Activated CD4-positive, alpha-beta T cell treated with anti-CD3 and anti-CD28 coated beads for 4 hours (primary cell): ENCODE measurements around the gene CA6.
"Not testable (repeated sequence)": the region's sequence is repeated elsewhere in the genome, so short reads cannot be mapped to it uniquely, and the experiment has no call there.

Source experiments
- DNase-seq, 2 donors: peaks; one replicate each; pipeline ENCODE4 v3.0.0-alpha.2; 2020

Gene CA6

DNA sequence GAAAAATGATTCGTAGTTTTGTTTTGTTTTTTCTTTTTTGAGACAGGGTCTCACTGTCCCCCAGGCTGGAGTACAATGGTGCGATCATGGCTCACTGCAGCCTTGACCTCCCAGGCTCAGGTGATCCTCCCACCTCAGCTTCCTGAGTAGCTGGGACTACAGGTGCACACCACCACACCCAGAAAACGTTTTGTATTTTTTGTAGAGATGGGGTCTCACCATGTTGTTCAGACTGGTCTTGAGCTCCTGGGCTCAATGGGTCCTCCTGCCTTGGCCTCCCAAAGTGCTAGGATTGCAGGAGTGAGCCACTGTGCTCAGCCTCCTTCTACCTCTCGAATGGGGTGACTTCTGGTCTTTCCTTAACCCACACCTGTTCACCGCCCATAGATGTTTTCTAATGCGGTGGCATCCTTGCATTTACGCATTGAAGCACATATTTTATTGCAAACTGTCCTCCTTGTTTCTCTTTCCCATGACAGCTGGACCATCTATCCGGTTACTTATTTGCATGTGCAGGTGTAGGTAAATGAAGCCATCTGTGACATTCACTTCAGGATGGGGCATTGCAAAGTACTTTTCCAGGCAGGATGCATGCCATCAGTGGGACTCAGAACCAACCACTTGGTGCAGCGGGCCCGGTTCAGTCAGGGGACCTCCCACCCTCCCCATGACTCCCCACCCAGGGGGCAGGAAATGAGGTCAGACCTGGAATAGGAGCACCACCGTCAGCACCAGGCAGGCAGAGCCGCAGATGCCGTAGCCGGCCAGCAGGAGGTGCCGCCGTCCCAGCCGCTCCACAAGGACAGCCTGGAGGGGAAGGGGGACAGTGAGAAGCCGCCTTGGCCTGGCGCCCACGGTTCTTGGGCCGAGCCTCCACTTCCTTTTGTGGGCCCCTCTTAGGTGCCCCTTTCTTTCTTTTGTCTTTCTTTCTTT lies 64.0 kb downstream of the CA6 start:
- DNase-seq: no peak

DNA sequence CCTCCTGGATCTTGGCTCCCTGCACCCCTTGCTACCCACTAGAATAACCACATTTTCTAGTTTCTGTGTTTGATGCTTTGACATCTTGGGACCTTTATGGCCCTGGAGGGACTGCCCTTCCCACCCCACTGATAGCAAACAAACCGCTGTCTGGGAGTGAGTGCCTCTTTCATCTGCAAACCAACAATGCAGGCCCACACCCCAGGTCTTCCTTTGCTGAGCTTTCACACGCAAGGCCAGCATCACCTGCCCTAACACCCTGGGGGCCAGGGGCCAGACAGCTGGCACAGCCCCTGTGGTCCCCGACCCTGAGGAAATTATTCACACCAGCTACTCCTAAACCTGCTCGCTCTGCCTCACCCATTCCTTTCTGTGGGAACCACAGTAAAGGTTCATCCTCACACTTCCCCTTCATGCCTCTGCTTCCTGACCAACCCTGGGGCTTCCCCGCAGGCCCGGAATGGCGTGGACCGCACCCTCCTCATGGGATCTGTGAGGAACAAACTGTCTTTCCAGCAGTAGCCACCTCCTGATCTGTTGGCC lies 65.2 kb downstream of the CA6 start:
- no peak for DNase-seq

DNA sequence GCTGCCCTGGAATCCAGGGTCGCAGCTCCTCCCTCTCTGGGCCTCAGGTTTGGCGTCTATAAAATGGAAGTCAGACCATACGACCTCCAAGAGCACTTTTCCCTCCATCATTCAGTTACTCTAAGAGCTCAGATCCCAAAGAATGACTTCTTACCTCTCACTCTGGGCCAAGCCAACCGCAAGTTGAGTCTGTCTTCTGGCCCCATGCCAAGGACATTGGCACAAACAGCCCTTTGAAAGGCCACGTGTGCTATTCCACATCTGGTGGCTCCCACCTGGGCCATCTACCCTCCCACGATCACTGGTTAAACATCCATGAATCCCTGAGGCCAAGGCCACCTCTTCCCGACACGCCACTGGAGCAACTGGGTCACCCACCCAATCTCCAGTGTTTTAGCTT lies 68.2 kb downstream of the CA6 start:
- DNase-seq: no peak

DNA sequence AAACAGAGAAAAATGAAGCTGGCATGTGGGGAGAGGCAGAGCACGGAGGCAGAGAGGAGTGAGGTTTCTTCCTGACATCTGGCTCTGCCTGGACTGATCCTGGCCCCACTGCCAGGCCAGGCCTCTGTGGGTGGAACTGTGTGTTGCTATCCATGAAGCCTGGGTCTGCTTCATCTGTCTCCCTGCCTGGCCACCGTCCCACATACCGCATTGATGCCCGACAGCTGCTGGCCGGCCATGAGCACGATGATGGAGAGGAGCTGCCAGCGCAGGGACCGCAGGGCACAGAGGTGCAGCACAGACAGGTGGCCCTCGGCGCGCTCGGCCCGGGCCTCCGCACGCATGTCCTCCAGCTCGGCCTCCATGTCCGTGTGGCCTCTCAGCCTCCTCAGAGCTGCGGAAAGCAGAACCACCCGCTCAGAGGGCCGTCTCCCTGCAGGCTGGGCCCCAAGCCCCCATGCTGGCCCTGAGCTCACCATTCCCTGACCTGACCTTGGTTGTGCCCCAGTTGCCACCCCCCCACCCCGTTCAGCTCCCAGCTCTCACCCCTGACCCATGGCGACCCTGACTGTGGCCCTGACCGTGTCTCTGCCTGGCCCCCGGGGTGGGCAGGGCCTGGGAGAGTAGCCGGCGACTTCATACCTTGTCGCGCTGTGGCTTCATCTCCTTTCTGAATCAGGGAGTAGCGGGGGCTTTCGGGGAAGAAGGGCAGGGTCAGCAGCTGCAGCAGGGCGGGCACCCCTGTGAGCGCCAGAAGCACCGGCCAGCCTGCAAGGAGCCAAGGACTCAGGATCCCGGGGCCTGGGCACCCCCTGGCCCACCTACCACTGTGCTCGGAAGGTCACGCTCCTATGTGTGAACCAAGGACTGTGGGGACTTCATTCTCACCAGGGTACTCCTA lies 69.1 kb downstream of the CA6 start:
- DNase-seq: no peak

DNA sequence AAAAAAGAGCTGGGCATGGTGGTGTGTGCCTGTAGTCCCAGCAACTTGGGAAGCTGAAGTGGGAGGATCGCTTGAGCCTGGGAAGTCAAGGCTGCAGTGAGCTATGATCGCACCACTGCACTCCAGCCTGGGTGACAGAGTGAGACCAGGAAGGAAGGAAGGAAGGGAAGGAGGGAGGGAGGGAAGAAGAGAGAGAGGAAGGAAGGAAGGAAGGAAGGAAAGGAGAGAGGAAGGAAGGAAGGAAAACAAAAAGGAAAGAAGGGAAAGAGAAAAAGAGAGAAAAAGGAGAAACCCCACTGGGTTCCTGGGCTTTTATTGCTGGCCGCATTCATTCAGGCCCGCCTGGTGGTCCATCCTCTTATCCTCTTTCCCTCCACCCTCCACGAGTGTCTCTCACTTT lies 70.8 kb downstream of the CA6 start:
- DNase-seq: no peak

DNA sequence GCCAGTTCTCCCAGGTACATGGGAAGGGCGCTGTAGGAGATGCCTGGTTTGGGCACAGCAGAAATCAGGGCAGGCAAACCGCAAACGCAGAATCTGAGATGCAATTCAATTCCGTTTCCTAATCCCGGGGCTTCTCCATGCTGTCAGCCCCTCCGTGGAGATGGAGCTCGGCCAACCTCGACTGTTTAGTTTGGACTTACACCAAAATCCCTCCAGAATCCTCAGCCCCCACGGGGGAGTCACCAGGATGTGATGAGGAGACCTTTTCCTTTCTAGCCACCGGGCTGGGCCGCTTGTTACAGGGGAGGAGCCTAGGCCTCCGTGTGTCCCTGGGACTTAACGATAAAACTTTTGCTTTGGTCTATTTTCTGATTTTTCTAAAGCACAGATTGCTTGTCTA lies 72.7 kb downstream of the CA6 start:
- DNase-seq: no peak

DNA sequence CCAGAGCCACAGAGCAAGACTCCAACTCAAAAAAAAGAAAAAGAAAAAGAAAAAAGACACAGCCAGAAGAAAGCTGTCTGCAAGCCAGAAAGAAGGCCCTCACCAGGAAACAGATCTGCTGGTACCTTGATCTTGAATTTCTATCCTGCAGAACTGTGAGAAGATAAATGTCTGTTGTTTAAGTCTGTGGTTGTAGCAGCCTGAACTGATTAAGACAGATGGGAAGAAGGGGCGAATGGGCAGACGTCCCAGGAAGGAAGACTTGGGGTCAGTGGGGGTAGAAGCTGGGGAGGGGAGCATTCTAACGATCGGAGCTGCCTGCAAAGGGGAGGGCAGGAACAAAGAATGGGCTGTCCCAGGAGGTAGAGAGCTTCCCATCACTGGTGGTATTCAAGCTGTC lies 74.2 kb downstream of the CA6 start:
- no peak for DNase-seq

DNA sequence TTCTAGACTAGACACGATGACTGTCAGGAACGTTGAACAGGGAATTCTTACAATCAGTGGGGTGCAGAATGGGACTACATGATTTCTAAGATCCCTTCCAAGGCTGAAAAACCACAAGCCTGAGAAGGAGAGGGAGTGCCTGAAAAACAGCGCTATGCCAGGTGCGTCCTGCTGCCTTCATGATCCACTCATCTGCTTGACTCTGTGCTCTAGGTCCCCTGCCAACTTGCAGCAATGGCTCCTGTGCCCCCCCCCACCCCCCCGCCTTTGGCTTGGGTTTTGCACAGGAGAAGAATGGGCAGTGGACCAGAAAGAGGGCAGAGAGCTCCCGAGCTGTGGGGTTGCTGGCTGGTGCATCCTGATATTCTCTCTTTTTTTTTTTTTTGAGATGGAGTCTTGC lies 74.6 kb downstream of the CA6 start:
- DNase-seq: no peak

DNA sequence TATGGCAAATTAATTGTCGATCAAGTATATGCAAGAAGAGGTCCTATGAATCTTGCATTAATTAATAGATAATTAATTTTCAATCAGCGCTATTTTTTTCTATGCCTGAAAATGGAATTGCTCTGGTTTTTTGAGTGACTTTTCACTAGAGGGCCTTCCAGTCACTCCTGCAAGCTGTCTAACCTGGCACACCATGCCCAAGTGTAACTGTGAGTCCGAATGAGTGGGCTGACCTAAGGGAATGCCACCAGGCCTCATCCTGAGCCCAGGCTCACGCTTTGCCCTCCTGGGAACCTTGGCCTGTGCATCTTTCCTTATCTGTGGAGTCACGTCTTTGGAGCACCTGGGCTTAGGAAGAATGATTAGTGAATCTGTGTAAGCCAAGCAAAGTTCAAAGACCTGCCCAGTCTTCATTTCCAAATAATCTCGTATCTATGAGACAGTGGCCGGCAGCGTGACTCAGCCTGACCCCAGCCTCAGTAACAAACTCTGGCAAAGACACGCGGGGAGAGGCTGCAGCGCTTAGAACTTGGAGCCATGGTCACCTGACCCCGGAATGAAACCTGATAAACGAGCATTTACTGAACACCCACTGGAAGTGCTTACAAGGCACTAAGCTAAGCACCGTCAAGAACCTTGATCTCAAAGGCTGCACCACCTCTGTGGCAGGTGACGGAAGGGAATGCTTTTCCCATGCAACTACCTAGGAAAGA lies 76.5 kb downstream of the CA6 start:
- DNase-seq: not testable (repeated sequence)

DNA sequence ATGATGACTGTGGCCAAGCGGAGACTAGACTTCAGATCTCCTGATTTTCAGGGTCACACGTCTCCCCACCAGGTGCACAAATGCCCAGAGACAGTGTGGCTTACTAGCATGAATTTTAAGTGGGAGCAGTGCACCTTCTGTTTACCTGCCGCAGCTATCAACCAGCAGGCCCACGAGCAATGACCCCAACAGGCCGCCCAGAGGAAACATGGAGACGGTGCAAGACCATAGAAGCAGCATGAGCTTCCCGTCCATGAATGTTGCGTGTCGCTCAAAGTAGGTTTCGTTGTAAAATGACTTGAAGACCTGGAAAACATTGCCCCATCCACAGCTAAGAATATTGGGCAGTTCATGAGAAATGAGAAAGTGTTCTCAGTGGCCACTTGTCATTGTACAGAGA lies 77.1 kb downstream of the CA6 start:
- DNase-seq: no peak
